ENCODE measurements around the gene TBC1D26.
A peak's percentile ranks its signal among the peaks of the same experiment; 100 is the strongest.
"Not testable (repeated sequence)": the region's sequence is repeated elsewhere in the genome, so short reads cannot be mapped to it uniquely, and the experiment has no call there.

Gene TBC1D26

DNA sequence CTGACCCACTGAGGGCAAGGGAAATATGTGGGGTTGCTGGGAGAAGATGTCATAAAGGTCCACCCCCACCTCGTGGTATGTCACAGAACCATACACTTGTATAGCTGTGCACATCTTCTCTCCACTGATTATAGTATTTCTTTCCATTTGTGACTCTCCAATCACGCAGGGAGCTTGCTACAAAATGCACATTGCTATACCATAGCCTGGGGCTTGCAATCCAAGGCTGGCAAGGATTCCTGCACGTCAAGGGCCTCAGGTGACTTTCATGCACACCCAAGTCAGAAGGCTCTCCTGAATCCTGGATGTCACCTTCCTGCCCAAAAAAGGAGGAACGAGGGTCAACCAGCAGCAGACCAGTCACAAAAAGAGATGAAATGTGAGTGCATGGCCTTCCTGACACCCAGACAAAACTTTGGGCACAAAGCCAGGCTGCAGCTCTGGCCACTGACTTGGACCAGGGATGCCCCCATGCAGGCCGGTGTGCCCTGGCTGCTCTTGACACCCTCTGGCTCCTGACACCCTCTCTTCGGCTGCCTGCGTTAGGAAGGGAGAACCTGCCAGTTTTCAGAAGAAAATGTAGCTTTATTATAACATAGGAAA lies 12.1 kb downstream of the TBC1D26 start:
- DNase-seq: no peak

DNA sequence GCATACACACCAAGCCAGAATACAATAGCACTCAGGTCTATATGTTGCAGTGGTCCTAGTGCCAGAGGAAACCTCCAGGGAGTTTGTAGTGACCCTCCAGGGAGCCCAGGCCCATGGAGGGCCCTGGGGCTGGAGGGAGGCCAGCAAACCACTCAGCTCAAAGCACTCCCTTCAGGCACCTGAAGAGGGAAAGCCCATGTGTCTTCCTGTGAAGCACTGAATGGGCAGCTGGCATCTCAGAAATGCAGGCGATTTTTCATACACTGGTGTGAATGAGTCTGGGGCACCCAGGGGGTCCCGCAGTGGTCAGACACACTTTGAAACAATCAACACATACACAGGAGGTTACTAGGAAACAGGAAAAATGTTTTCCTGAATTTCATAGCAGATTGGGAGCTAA lies 12.8 kb downstream of the TBC1D26 start:
- DNase-seq: no peak

DNA sequence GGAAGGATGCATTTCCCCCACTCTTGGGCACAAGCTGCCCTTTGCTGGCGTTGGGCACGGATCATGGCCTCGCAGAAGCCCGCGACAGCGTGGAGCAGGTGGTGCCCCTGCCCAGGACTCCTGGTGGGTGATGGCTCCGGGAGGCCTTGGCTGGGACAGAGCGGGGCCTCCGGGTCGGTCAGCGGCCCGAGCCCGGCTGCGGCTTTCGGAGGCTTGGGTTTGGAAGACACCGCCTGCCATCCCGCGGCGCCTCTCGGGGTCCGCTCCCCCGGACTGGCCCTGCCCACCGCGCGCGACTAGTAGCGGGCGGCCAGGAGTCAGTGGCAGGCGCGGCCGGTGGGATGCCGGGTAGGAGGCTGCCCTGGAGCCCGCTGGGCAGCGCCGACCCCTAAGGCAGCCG lies 17.3 kb downstream of the TBC1D26 start:
- not testable (repeated sequence) for DNase-seq

- DNase-seq: not testable (repeated sequence)
Measured at GRCh38 chr17:15768865-15769533, 36.9 kb downstream of the TBC1D26 start.

DNA sequence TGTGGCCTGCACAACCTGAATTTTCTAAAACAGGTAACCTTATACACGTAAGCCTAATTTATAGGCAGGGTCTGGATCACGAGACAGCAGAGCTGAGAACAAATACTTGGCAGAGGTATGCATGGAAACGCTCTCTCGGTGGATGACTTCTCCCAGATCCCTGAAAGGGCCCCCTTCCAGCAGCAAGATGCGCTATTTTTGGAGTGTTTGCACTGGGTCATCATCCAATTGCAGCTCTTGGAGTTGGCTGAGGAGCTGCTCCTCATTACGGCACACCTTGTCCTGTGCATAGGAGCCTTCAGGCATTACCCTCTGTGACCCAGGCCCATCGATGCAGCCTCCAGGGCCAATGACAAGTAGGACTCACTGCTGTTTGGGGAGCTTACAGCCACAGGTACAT lies 38.6 kb downstream of the TBC1D26 start:
- DNase-seq: not testable (repeated sequence)

GRCh38 chr17:15776871-15777270 lies 44.8 kb downstream of the TBC1D26 start:
- no peak for DNase-seq

DNA sequence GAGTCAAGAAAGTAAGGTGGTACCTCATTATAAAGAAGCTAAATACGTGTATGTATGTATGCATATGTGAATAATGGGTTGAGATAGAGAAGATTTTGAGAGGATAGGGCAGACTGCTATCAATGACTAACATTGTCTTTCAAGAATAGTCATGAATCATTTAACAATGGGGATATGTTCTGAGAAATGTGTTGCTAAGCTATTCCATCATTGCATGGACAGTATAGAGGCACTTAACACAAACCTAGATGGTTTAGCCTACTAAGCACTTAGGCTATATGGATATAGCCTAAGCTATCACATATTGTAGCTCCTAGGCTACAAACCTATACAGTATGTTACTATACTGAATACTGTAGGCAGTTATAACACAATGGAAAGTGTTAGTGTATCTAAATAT lies 45.2 kb downstream of the TBC1D26 start:
- no peak for DNase-seq

GRCh38 chr17:15777717-15778116 lies 45.6 kb downstream of the TBC1D26 start:
- DNase-seq: no peak

DNA sequence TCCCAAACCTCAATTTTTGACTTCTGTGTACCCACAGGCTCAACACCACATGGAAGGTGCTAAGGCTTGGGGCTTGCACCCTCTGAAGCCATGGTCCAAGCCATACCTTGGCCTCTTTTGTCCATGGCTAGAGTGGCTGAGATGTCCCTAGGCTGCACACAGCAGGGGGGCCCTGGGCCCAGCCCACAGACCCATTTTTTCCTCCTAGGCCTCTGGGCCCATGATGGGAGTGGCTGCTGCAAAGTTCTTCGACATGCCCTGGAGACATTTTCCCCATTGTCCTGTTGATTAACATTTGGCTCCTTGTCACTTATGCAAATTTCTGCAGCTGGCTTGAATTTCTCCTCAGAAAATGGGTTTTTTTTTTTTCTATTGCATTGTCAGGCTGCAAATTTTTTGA lies 47.0 kb downstream of the TBC1D26 start:
- DNase-seq: no peak

GRCh38 chr17:15780188-15780587 lies 48.1 kb downstream of the TBC1D26 start:
- DNase-seq: no peak

- peak; percentile 52 for DNase-seq
Measured at GRCh38 chr17:15782866-15783265, 50.8 kb downstream of the TBC1D26 start.

GRCh38 chr17:15783461-15783860 lies 51.4 kb downstream of the TBC1D26 start:
- no peak for DNase-seq

GRCh38 chr17:15784351-15784750 lies 52.3 kb downstream of the TBC1D26 start:
- peak; percentile 24 for DNase-seq

- not testable (repeated sequence) for DNase-seq
Measured at GRCh38 chr17:15787363-15788075, 55.4 kb downstream of the TBC1D26 start.

DNA sequence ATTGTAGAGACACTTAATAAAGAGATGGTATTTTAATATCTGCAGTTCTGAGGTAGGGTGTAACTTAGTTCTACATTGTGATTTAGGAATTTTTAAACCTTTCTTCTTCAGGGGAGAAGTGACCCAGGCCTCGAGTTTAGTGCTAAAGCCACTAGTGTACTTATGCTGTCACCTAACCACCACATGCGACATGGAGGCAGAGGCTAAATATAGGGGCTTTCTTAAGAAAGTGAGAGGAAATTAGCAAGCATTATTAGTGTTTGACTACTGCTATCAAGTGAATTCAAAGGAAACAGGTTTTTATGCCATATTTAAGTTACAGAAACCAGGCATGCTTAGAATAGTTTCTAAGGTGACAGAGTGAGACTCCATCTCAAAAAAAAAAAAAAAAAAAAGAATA lies 56.3 kb downstream of the TBC1D26 start:
- not testable (repeated sequence) for DNase-seq

All from inflammatory macrophage treated with lipopolysaccharide for 4 hours (primary cell).